GM12878 (cell line): ENCODE data around the gene GH1. TPM values are rescaled to one million over a fixed set of nuclear protein-coding genes. Genes with fewer than 3 reads are reported as not detected.

Source experiments
- ATAC-seq: fragments of 200-7000 bp; cut with Tn5 transposase; 3 replicates; pipeline ENCODE4 v1.9.1; 2020; ENCODE audit warnings: mild to moderate bottlenecking, moderate library complexity
- BruUV-seq: library from RNA; stranded (reverse); fragments of 400-500 nt; replicated peaks from 2 replicates; lab custom pipeline; 2021; lab: Mats Ljungman, UMichigan
- CTCF ChIA-PET: fragments of 300-600 bp; sonication (Branson Sonifier 250); formaldehyde crosslinking; extraction: SDS; loops from one replicate; lab custom pipeline; 2021; ENCODE audit warnings: inconsistent platforms; lab: Yijun Ruan, JAX
- POLR2A ChIA-PET: fragments of 350-600 bp; formaldehyde crosslinking; extraction: SDS; loops from one replicate; lab custom pipeline; 2021; ENCODE audit warnings: inconsistent platforms; lab: Charles Lee
- RAD21 ChIA-PET: fragments of 300-600 bp; sonication (Branson Sonifier 250); formaldehyde crosslinking; loops from one replicate; lab custom pipeline; 2023; ENCODE audit warnings: antibody characterized with exemption; ENCODE audit not compliant: unreplicated experiment; lab: Charles Lee
- SMC1A ChIA-PET: fragments of 300-600 bp; sonication (Branson Sonifier 250); formaldehyde crosslinking; loops from one replicate; lab custom pipeline; 2023; ENCODE audit not compliant: unreplicated experiment, uncharacterized antibody; lab: Charles Lee
- DNase-seq: peaks from one replicate; pipeline ENCODE4 v3.0.0-alpha.2; 2011; ENCODE audit warnings: low read depth, low spot score
- FAIRE-seq: peaks from 3 replicates; lab custom pipeline; 2011; peaks lifted over from hg19 to GRCh38; lab: Jason Lieb, UNC
- H2AFZ ChIP-seq: 2 replicates; pipeline ENCODE4 v1.6.0; 2011; ENCODE audit warnings: low read depth, low read length, control low read depth; ENCODE audit not compliant: control insufficient read depth
- H3K27ac ChIP-seq: 2 replicates; pipeline ENCODE4 v1.5.1; 2011; ENCODE audit warnings: control low read depth; ENCODE audit not compliant: control insufficient read depth, insufficient read depth
- H3K27me3 ChIP-seq, 2 experiments: replicated peaks in 1 of 2; 2 replicates each; pipeline versions ENCODE4 v1.6.0 to v1.6.1; 2011; ENCODE audit warnings: low read length in 1 of 2; ENCODE audit not compliant: control insufficient read depth in 2 of 2, insufficient read depth in 2 of 2
- H3K36me3 ChIP-seq, 2 experiments: 2 replicates each; pipeline ENCODE4 v1.5.1; 2011; ENCODE audit warnings: low read length in 1 of 2; ENCODE audit not compliant: control insufficient read depth in 2 of 2, insufficient read depth in 2 of 2
- H3K4me1 ChIP-seq: 2 replicates; pipeline ENCODE4 v1.6.1; 2011; ENCODE audit warnings: mild to moderate bottlenecking, low read length, moderate library complexity, mixed read lengths; ENCODE audit not compliant: control insufficient read depth, insufficient read depth
- H3K4me2 ChIP-seq: 2 replicates; pipeline ENCODE4 v1.6.0; 2011; ENCODE audit warnings: control low read depth; ENCODE audit not compliant: control insufficient read depth, insufficient read depth
- H3K4me3 ChIP-seq: fragments of 200-600 bp; sonication (generic); 2 replicates; pipeline ENCODE4 v1.5.1; 2016
- H3K79me2 ChIP-seq: 2 replicates; pipeline ENCODE4 v1.6.0; 2011; ENCODE audit warnings: low read length; ENCODE audit not compliant: control insufficient read depth, insufficient read depth
- H3K9ac ChIP-seq: 2 replicates; pipeline ENCODE4 v1.8.0; 2011; ENCODE audit warnings: low read length, control low read depth, mixed read lengths; ENCODE audit not compliant: control insufficient read depth, insufficient read depth
- H3K9me3 ChIP-seq: replicated peaks from 3 replicates; pipeline ENCODE4 v1.5.1; 2011; ENCODE audit warnings: mild to moderate bottlenecking, low read length; ENCODE audit not compliant: control insufficient read depth, insufficient read depth
- H4K20me1 ChIP-seq: 2 replicates; pipeline ENCODE4 v1.6.0; 2011; ENCODE audit not compliant: control insufficient read depth, insufficient read depth
- BMI1 ChIP-seq: fragments of 450-650 bp; IDR thresholded peaks from 2 replicates; pipeline ENCODE4 v1.6.1; 2016; ENCODE audit warnings: mild to moderate bottlenecking, moderate library complexity, borderline replicate concordance
- CEBPB ChIP-seq, 2 experiments: fragments of 150-350 bp in 1 of 2; IDR thresholded peaks; 2 replicates each; pipeline ENCODE4 v1.6.1; 2012 to 2014; ENCODE audit warnings: low read depth in 2 of 2, low read length in 2 of 2, borderline replicate concordance in 1 of 2, inconsistent platforms in 1 of 2
- CREM ChIP-seq: IDR thresholded peaks from 2 replicates; pipeline ENCODE4 v1.6.1; 2014; ENCODE audit warnings: antibody characterized with exemption, low read depth
- DPF2 ChIP-seq: fragments of 450-650 bp; IDR thresholded peaks from 2 replicates; pipeline ENCODE4 v1.6.1; 2017; ENCODE audit warnings: mild to moderate bottlenecking
- FOS ChIP-seq: IDR thresholded peaks from 3 replicates; pipeline ENCODE4 v1.6.1; 2011; ENCODE audit warnings: borderline replicate concordance; ENCODE audit not compliant: insufficient read length; ENCODE audit errors: extremely low read depth
- FOXK2 ChIP-seq: fragments of 450-650 bp; IDR thresholded peaks from 2 replicates; pipeline ENCODE4 v1.6.1; 2017; ENCODE audit warnings: mild to moderate bottlenecking, moderate library complexity
- HDAC6 ChIP-seq: fragments of 200-600 bp; sonication (generic); IDR thresholded peaks from one replicate; pipeline ENCODE4 v1.8.0; 2017; ENCODE audit warnings: antibody characterized with exemption; ENCODE audit not compliant: unreplicated experiment
- IKZF2 ChIP-seq, 2 experiments: fragments of 450-650 bp; IDR thresholded peaks; 2 replicates each; pipeline ENCODE4 v1.6.1; 2017; ENCODE audit warnings: mild to moderate bottlenecking in 2 of 2, moderate library complexity in 2 of 2
- JUND ChIP-seq: IDR thresholded peaks from 2 replicates; pipeline ENCODE4 v1.6.1; 2012; ENCODE audit warnings: low read depth, mild to moderate bottlenecking, low read length, improper control_type of control experiment, moderate library complexity
- MYC ChIP-seq: IDR thresholded peaks from 2 replicates; pipeline ENCODE4 v1.6.1; 2011; ENCODE audit warnings: mild to moderate bottlenecking, low read length, moderate library complexity, inconsistent platforms; ENCODE audit not compliant: insufficient read depth, insufficient replicate concordance, insufficient read length, severe bottlenecking
- NR2F1 ChIP-seq: fragments of 450-650 bp; conservative IDR thresholded peaks from 2 replicates; pipeline ENCODE4 v1.6.1; 2017; ENCODE audit warnings: mild to moderate bottlenecking
- PBX3 ChIP-seq: IDR thresholded peaks from 2 replicates; pipeline ENCODE4 v1.6.1; 2011; ENCODE audit warnings: mild to moderate bottlenecking, low read depth, low read length, moderate library complexity; ENCODE audit not compliant: insufficient replicate concordance
- PML ChIP-seq: IDR thresholded peaks from 2 replicates; pipeline ENCODE4 v1.6.1; 2012; ENCODE audit warnings: low read length, inconsistent platforms
- ZBED1 ChIP-seq: IDR thresholded peaks from 2 replicates; pipeline ENCODE4 v1.6.1; 2016; ENCODE audit warnings: borderline replicate concordance
- ZNF384 ChIP-seq: IDR thresholded peaks from 2 replicates; pipeline ENCODE4 v1.6.1; 2012; ENCODE audit warnings: low read depth, mild to moderate bottlenecking, low read length, improper control_type of control experiment, borderline replicate concordance
- WGBS: methylation state at CpG from one replicate; pipeline ENCODE4 v1.1.6; 2016; ENCODE audit warnings: low lambda C conversion rate; ENCODE audit not compliant: insufficient replicate concordance, insufficient coverage; ENCODE audit errors: missing lambda C conversion rate; 5-methylcytosine and 5-hydroxymethylcytosine counted together
- in situ Hi-C: fragments of 300-500 bp; cut with MboI; formaldehyde crosslinking; loops from 9 replicates; pipeline ENCODE4 v1.14.3; 2018; ENCODE audit warnings: mixed read lengths
- intact Hi-C: fragments of 100-400 bp; cut with micrococcal nuclease; formaldehyde crosslinking; loops from one replicate; pipeline ENCODE4 v1.14.2; 2022; ENCODE audit not compliant: unreplicated experiment
- polyA plus RNA-seq, 11 experiments: library from polyadenylated mRNA; depleted of rRNA in 4 of 11; unstranded in 6 of 11; stranded (reverse) in 5 of 11; fragments of >200 nt; fragmentation: Nextera tagmentation in 4 of 11; fragmentation: Illumina TruSeq in 1 of 11; extraction: Ambion mirVana in 4 of 11; extraction: Trizol in 1 of 11; gene quantifications; 1 replicate in 1 of 11; 2 replicates in 10 of 11; pipeline versions ENCODE4 v1.2.1 to v1.2.3, GENCODE V29; 2011 to 2016; ENCODE audit warnings: inconsistent platforms in 2 of 11, missing spikeins in 2 of 11, low read depth in 1 of 11
- total RNA-seq, 4 experiments: library from RNA; depleted of rRNA in 3 of 4; stranded (reverse); fragments of >200 nt in 3 of 4; fragmentation: Illumina TruSeq in 1 of 4; extraction: Trizol in 1 of 4; gene quantifications; 2 replicates each; pipeline versions ENCODE4 v1.2.1 to v1.2.3, GENCODE V29; 2013 to 2021

The GH1 gene
- total and polyA plus RNA-seq, 10 of the 15 experiments (the other 5 are each of a cell fraction or from before 2014, with no cell fraction given) = 0.13 to 0.42 TPM; not detected in 8

DNA sequence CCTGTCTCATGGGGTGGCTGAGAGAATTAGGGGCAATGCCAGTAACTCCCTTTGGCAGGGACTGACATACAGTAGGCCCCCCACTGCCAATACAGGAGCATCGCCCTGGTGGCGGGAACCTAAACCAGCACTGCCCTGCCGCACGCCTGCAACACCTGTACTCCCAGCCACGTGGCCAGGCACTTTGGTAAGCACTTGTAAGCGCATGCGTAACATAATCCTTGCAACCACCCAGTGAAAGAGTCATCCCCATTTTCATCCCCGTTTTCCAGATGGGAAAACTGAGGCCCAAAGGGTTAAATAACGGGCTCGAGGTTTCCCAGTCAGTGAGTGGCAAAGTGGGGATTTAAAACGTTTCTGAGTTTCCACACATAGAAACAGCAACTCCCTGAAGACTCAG is 36.6 kb upstream of the GH1 start:
- DNase-seq = no peak
- no peaks in the 10 kb centered on the region for H3K27me3 ChIP-seq
- H3K27ac ChIP-seq = no peak overlapping the region
- POLR2A ChIA-PET = interaction anchor here (0.9 to 1.0 kb wide), 3 partner anchors 23 to 65 kb away, joined by 3 to 5 read pairs (median 3); partner anchors contain the start of gene ICAM2
- TF ChIP-seq HDAC6 = no peak
- TF ChIP-seq, all 136 proteins: peak for 0
- ChIA-PET CTCF (interaction anchor here (0.6 to 11.0 kb wide), 11 partner anchors 9 to 178 kb away, joined by 3 to 315 read pairs (median 17); partner anchors contain the start of genes CD79B, CSHL1, GH1 and ICAM2), RAD21 (interaction anchor here (0.9 to 7.8 kb wide), 7 partner anchors 9 to 65 kb away, joined by 3 to 97 read pairs (median 5); partner anchors contain the start of genes GH1 and ICAM2), SMC1A (interaction anchor here (1.0 to 9.9 kb wide), 6 partner anchors 9 to 61 kb away, joined by 4 to 155 read pairs (median 6); partner anchors contain the start of genes CD79B and GH1)
- intact Hi-C loops = no loop called here
- ATAC-seq (no peak), FAIRE-seq (no peak)
- BruUV-seq = no TSS peak
- H4K20me1 ChIP-seq = no peaks in the 10 kb centered on the region
- H3K4me2 ChIP-seq = no peak overlapping the region
- no peaks in the 10 kb centered on the region for H3K79me2 ChIP-seq
- H3K4me3 ChIP-seq = no peak overlapping the region
- H3K9ac ChIP-seq = no peak overlapping the region
- no peaks in the 10 kb centered on the region for H3K36me3 ChIP-seq
- WGBS = 82% methylated on average over 11 of the region's 11 CpGs
- H3K4me1 ChIP-seq = peaks cover 14% of the 10 kb centered on the region
- no peak overlapping the region for H2AFZ ChIP-seq
- H3K9me3 ChIP-seq = no peaks in the 10 kb centered on the region
- in situ Hi-C loops = no loop called here

- ChIA-PET RAD21 (interaction anchor here (0.7 to 7.8 kb wide), 12 partner anchors 9 to 179 kb away, joined by 3 to 97 read pairs (median 4); partner anchors contain the start of genes GH1 and ICAM2), SMC1A (interaction anchor here (1.0 to 9.9 kb wide), 8 partner anchors 8 to 72 kb away, joined by 3 to 155 read pairs (median 6); partner anchors contain the start of genes CD79B and GH1), POLR2A (interaction anchor here (0.6 to 1.3 kb wide), 7 partner anchors 12 to 177 kb away, joined by 3 to 5 read pairs (median 3); partner anchors contain the start of gene ICAM2), CTCF (interaction anchor here (0.6 to 11.0 kb wide), 14 partner anchors 8 to 179 kb away, joined by 3 to 315 read pairs (median 11); partner anchors contain the start of genes CD79B, CSHL1, GH1 and ICAM2)
- ATAC-seq (peak; percentile 86), DNase-seq (no peak), FAIRE-seq (peak; percentile 52)
- Histone ChIP-seq H3K27me3 (no peaks in the 10 kb centered on the region), H3K79me2 (no peaks in the 10 kb centered on the region), H2AFZ (peak overlapping the region; percentile 9), H3K36me3 (no peaks in the 10 kb centered on the region), H3K9ac (no peak overlapping the region), H3K4me1 (peaks cover 14% of the 10 kb centered on the region), H3K4me2 (no peak overlapping the region), H3K4me3 (no peak overlapping the region), H4K20me1 (no peaks in the 10 kb centered on the region), H3K9me3 (no peaks in the 10 kb centered on the region), H3K27ac (no peak overlapping the region)
- WGBS = 21% methylated on average over 11 of the region's 11 CpGs
- BruUV-seq = no TSS peak
- in situ Hi-C loops (no loop called here), intact Hi-C loops (loop anchor here (5.0 kb wide), 1 partner anchor 63 kb away; no protein-coding TSS in a partner anchor)
- TF ChIP-seq PBX3 (no peak), IKZF2 (IDR thresholded peaks at IDR 0.05) (peak in 1 of 2 experiments; percentile 40; a peak in 2 of 4 replicates), FOS (no peak), FOXK2 (no peak), PML (no peak), MYC (no peak), DPF2 (peak; percentile 49; the same call in 1 of the 2 replicates), CEBPB (IDR thresholded peaks at IDR 0.05; ENCODE audit: borderline replicate concordance in 1 of 2, low read depth in 2 of 2, low read length in 2 of 2) (no peak), JUND (no peak), BMI1 (no peak), ZNF384 (no peak), NR2F1 (peak; percentile 55), ZBED1 (no peak), CREM (no peak)
Measured at GRCh38 chr17:63954402-63955063, 35.9 kb upstream of the GH1 start.
